HEK293T (cell line): ENCODE results near the gene RNLS.

Source experiments
- ARNT ChIP-seq: fragments of 450-650 bp; IDR thresholded peaks from 2 replicates; pipeline ENCODE4 v1.6.1; 2017; ENCODE audit warnings: mild to moderate bottlenecking
- BHLHE40 ChIP-seq: fragments of 450-650 bp; IDR thresholded peaks from 2 replicates; pipeline ENCODE4 v1.6.1; 2016; ENCODE audit warnings: mild to moderate bottlenecking, moderate library complexity, borderline replicate concordance
- CTBP1 ChIP-seq: fragments of 450-650 bp; IDR thresholded peaks from 2 replicates; pipeline ENCODE4 v1.6.1; 2016; ENCODE audit warnings: borderline replicate concordance
- ELF4 ChIP-seq: fragments of 450-650 bp; IDR thresholded peaks from 2 replicates; pipeline ENCODE4 v1.6.1; 2017; ENCODE audit warnings: antibody characterized with exemption
- FOXA1 ChIP-seq: fragments of 450-650 bp; IDR thresholded peaks from 2 replicates; pipeline ENCODE4 v1.6.1; 2016; ENCODE audit warnings: mild to moderate bottlenecking
- FOXK2 ChIP-seq: fragments of 450-650 bp; IDR thresholded peaks from 2 replicates; pipeline ENCODE4 v1.6.1; 2016; ENCODE audit warnings: mild to moderate bottlenecking
- FOXM1 ChIP-seq: fragments of 450-650 bp; IDR thresholded peaks from 2 replicates; pipeline ENCODE4 v1.6.1; 2017; ENCODE audit warnings: mild to moderate bottlenecking, borderline replicate concordance
- HDGF ChIP-seq: fragments of 450-650 bp; IDR thresholded peaks from 2 replicates; pipeline ENCODE4 v1.6.1; 2017; ENCODE audit warnings: antibody characterized with exemption, borderline replicate concordance
- NFRKB ChIP-seq: fragments of 450-650 bp; IDR thresholded peaks from 2 replicates; pipeline ENCODE4 v1.6.1; 2016; ENCODE audit warnings: mild to moderate bottlenecking, moderate library complexity
- PKNOX1 ChIP-seq: fragments of 450-650 bp; IDR thresholded peaks from 2 replicates; pipeline ENCODE4 v1.6.1; 2016
- SP1 ChIP-seq: fragments of 450-650 bp; IDR thresholded peaks from 2 replicates; pipeline ENCODE4 v1.6.1; 2017
- SUZ12 ChIP-seq: fragments of 450-650 bp; IDR thresholded peaks from 2 replicates; pipeline ENCODE4 v1.6.1; 2016; ENCODE audit warnings: mild to moderate bottlenecking
- TARDBP ChIP-seq: fragments of 450-650 bp; IDR thresholded peaks from 2 replicates; pipeline ENCODE4 v1.6.1; 2016
- ZNF384 ChIP-seq: fragments of 450-650 bp; IDR thresholded peaks from 2 replicates; pipeline ENCODE4 v1.6.1; 2016

- TF ChIP-seq ARNT: no peak
- no peak for TF ChIP-seq FOXM1
- no peak for TF ChIP-seq FOXK2
- no peak for TF ChIP-seq ZNF384
- no peak for TF ChIP-seq TARDBP
- no peak for TF ChIP-seq SUZ12
- TF ChIP-seq ELF4: no peak
- TF ChIP-seq SP1: no peak
- TF ChIP-seq PKNOX1: no peak
- TF ChIP-seq BHLHE40: no peak
- TF ChIP-seq FOXA1: no peak
- no peak for TF ChIP-seq NFRKB
- TF ChIP-seq HDGF: no peak
- TF ChIP-seq CTBP1: no peak
These were observed 266.7 kb downstream of the RNLS start for GRCh38 chr10:88316292-88316861.
